ENCODE measurements around the gene DNMBP.
A peak's percentile ranks its signal among the peaks of the same experiment; 100 is the strongest.
"Not testable (repeated sequence)": the region's sequence is repeated elsewhere in the genome, so short reads cannot be mapped to it uniquely, and the experiment has no call there.

Gene DNMBP

DNA sequence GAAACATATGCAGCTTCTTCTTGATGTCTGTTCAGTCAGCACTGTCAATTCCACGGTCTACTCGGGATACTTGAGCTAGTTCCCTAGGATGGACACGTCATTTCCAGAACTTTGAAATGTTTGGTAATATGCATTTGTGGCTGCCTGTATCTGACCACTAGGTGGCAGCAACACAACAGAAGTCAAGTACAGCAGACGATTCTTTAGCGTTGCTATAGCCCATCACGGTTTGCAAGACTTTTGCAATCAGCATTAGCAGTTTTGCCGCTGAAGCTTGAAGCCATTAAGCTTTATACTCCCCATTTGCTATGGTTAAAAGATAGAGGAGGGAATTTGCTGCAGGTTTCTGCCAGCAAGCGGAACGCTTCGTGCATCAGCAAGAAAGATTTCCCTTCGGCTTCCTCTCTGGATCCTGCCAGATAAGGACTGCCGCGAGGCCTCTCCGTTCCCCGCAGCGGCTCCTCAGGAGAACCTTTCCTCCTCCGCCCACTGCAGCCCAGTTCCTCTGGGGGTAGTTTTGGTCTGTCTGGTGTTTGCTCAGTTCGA lies 163.8 kb downstream of the DNMBP start:
- DNase-seq (ENCODE audit: extremely low read depth, low read depth) = peak; percentile 88
- TF ChIP-seq, protein P1, sequence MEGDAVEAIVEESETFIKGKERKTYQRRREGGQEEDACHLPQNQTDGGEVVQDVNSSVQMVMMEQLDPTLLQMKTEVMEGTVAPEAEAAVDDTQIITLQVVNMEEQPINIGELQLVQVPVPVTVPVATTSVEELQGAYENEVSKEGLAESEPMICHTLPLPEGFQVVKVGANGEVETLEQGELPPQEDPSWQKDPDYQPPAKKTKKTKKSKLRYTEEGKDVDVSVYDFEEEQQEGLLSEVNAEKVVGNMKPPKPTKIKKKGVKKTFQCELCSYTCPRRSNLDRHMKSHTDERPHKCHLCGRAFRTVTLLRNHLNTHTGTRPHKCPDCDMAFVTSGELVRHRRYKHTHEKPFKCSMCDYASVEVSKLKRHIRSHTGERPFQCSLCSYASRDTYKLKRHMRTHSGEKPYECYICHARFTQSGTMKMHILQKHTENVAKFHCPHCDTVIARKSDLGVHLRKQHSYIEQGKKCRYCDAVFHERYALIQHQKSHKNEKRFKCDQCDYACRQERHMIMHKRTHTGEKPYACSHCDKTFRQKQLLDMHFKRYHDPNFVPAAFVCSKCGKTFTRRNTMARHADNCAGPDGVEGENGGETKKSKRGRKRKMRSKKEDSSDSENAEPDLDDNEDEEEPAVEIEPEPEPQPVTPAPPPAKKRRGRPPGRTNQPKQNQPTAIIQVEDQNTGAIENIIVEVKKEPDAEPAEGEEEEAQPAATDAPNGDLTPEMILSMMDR (IDR thresholded peaks at IDR 0.05; ENCODE audit: low read depth, low read length, missing control alignments) = peak; percentile 83
- no peak overlapping the region for H3K4me3 ChIP-seq (replicated peaks; ENCODE audit: low read depth, low read length)

DNA sequence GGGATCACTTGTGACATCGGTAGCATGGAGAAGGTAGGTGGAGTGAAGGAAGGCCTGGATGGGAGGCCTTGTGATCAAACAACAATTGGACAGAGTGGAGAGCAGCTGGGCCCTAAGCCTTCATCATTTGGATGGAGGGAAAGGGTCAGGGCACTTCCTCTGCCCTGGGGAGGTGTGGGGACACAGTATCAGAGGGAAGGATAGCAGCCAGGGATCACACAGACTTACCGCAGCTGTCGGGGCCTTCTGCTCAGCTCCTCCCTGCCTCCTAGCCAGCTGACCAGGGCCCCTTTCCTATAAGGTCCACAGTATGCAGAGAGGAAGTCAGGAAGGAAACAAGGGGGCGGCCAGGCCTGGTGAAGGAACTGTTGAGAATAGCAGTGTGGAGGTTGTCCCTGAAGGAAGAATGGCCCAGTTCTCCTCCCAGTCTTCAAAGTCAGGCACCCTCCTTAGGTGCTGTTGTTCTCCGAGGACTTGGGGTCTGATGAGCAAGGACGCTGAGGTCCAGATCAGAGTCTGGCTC lies 165.3 kb downstream of the DNMBP start:
- TF ChIP-seq, protein P1 (IDR thresholded peaks at IDR 0.05; ENCODE audit: low read depth, low read length, missing control alignments) = no peak
- DNase-seq (ENCODE audit: extremely low read depth, low read depth) = no peak
- no peak overlapping the region for H3K4me3 ChIP-seq (replicated peaks; ENCODE audit: low read depth, low read length)

DNA sequence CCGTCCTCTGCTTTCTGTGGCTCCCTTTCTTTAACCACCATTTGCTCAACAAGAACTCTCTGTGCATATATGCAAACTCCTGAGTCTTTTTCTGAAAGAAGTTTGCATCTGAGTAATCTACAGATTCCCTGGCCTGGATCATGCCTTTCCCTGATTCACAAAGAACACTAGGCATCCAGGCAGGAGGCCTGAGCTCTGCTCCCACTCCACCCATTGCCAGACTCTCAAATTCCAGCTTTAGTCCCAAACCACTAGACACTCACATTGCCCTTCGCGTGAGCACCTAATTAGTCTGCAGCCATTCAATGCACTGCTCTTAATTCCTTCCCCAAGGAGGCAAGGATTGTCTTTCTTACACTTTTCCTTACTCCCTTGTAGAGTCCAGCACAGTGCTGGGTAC lies 166.4 kb downstream of the DNMBP start:
- H3K4me3 ChIP-seq (replicated peaks; ENCODE audit: low read depth, low read length) = no peak overlapping the region
- DNase-seq (ENCODE audit: extremely low read depth, low read depth) = no peak
- TF ChIP-seq, protein P1 (IDR thresholded peaks at IDR 0.05; ENCODE audit: low read depth, low read length, missing control alignments) = no peak

DNA sequence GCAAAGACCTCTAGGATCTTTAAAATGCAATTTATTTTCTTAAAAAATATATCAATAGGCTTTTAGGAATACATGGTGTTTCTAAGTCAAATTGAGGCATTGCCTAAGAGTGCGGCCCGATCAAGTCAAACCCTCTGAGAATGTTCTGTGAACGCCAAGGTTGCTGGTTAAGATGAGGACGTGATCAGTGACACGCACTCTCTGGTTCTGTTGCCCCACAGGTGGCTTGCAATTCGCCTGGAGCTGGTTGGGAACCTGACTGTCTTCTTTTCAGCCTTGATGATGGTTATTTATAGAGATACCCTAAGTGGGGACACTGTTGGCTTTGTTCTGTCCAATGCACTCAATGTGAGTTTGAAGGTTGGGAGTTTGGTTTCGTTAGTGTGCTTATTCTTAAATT lies 168.0 kb downstream of the DNMBP start:
- no peak for DNase-seq (ENCODE audit: extremely low read depth, low read depth)
- TF ChIP-seq, protein P1 (IDR thresholded peaks at IDR 0.05; ENCODE audit: low read depth, low read length, missing control alignments) = no peak
- H3K4me3 ChIP-seq (replicated peaks; ENCODE audit: low read depth, low read length) = no peak overlapping the region

DNA sequence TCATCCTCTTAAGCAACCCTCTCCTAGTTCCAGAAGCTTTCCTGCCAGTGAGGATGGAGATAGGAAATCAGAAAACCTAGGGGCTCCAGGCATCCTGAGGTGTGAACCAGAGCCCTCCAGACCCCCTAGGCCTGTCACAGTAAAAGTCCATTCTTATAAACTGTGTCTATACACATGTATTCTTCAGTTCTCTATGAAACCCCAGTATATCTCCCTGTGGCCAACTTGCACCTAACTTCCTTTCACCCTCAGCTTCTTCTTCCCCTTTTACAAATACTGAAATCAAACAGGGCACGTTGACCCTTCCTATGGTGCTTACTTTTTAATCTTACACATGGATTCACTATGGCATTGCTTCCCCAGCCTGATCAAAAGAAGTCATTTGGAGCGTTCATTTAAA lies 168.9 kb downstream of the DNMBP start:
- not testable (repeated sequence) for DNase-seq (ENCODE audit: extremely low read depth, low read depth); H3K4me3 ChIP-seq (replicated peaks; ENCODE audit: low read depth, low read length)

DNA sequence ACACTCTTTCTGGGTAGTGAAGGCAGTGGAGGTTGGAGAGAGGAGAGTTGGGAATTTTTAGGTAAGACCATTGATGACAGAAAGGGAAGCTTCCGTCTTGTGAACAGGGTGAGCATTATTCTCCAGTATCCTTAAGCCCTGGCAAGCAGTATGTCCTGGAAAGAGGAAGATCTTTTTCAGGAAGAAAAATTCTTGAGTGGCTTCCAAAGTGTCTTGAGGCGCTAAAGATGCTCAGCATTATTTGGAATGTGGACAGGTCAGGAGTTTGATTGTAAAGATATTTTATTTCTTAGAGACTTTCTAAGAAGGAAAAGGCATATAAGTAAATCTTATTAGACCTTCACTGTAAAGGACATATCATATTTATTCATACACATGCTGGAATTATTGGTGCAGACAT lies 173.0 kb downstream of the DNMBP start:
- TF ChIP-seq, protein P1 (IDR thresholded peaks at IDR 0.05; ENCODE audit: low read depth, low read length, missing control alignments) = no peak

DNA sequence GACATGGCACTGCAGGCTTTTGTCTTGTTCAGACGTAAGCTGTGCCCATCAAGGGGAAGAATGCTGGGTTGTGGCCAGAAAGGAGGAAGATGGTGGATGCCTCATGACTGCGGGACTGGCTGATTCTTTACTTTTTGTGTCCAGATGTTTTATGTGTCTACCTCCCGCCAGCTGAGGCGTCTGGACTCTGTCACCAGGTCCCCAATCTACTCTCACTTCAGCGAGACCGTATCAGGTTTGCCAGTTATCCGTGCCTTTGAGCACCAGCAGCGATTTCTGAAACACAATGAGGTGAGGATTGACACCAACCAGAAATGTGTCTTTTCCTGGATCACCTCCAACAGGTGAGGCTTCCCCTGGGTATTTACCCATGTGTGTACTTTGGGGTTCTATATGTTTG lies 173.8 kb downstream of the DNMBP start:
- TF ChIP-seq, protein P1 (IDR thresholded peaks at IDR 0.05; ENCODE audit: low read depth, low read length, missing control alignments) = no peak
- no peak overlapping the region for H3K4me3 ChIP-seq (replicated peaks; ENCODE audit: low read depth, low read length)

More for the DNA sequence above, 173.0 kb downstream of the DNMBP start:
- H3K4me3 ChIP-seq (replicated peaks; ENCODE audit: low read depth, low read length) = no peak overlapping the region
- no peak for DNase-seq (ENCODE audit: extremely low read depth, low read depth)

More for the DNA sequence above, 173.8 kb downstream of the DNMBP start:
- DNase-seq (ENCODE audit: extremely low read depth, low read depth) = no peak
